Posterior cingulate gyrus (tissue), 11 donors: ENCODE results near the gene YIPF5.

Experiments
- DNase-seq, 10 donors: peaks; one replicate each; pipeline versions ENCODE4 v3.0.0 to v3.0.0-alpha.2; 2020 to 2021; ENCODE audit warnings: mixed read lengths in 3 of 10
- intact Hi-C: fragments of 100-400 bp; cut with DNase I; formaldehyde crosslinking; loops from one replicate; pipeline ENCODE4 v1.15.1; 2023

Gene YIPF5

DNA sequence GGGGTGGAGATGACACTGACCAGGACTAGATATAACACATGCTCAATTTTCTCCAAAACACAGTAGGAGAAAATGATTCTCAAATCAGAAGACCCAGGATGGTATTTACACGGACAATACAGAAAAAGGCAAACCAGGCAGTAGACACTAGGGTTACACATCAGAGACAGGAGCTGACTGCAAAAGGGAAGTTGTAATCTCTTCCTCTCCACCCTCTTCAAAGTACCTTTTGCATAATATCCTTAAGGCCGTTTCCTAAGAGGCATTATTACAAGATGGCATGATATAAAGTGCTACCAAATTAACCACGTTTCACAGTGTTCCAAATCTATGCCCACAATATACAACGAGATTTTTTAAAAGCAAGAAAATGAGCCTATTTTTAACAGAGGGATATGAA, 39.2 kb downstream of the YIPF5 start:
- intact Hi-C loops: no loop called here
- DNase-seq: no peak

DNA sequence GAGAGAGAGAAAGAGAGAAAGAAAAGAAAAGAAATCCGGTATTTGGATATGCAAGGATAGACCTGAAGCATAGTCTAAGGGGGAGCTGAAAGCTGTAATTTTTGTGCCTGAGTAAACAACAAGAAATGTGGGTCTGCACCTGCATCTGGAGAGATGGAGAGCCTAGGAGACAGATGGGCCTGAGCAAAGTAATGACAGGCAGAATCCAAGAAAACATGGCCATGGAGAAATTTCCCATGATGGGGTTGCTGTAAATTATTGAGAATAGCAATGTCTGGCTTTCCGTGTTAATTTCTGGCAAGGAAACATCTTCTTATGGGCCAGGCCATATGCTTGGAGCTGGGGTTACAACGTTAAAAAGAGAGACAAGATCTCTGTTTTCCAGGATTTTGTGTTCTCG, 40.2 kb downstream of the YIPF5 start:
- DNase-seq: no peak

DNA sequence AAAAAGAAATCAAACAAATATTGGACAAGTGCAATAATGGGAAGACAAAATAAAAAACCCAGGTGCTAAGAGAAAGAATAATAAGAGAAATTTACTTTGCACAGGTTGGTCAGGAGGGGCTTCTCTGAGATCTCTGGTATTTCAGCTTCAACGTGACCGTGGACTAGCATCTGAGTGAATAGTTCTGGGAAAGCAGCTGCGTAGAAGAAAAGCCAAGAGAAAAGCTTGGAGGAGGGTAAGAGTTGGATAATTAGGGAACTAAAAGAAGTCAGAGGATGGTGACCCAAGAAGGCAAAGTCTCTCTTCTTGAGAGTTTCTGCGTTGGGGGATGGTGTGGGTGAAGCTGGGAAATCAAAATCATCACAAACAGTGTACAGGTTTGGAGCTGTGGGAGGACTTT, 41.6 kb downstream of the YIPF5 start:
- intact Hi-C loops: no loop called here
- no peak for DNase-seq

More for the DNA sequence above, 40.2 kb downstream of the YIPF5 start:
- intact Hi-C loops: no loop called here

DNA sequence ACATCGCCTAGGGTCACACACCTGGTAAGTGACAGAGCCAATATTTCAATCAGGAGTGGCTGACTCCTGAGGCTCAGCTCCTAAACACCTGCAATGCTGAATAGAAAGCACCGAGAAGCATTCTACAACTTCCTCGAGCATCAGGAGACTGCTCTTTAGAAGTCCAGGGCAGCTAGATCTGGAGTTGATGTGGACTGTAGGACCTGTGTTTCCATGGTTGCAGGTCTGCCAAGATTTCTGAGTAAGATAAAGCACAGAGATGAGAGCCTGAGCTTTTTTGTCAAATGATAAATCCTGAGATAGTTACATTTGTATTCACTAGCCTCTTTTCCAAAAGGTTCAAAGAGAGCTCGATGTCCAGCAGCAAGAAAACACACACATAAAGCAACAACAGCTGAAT, 43.8 kb downstream of the YIPF5 start:
- no peak for DNase-seq
- intact Hi-C loops: no loop called here

DNA sequence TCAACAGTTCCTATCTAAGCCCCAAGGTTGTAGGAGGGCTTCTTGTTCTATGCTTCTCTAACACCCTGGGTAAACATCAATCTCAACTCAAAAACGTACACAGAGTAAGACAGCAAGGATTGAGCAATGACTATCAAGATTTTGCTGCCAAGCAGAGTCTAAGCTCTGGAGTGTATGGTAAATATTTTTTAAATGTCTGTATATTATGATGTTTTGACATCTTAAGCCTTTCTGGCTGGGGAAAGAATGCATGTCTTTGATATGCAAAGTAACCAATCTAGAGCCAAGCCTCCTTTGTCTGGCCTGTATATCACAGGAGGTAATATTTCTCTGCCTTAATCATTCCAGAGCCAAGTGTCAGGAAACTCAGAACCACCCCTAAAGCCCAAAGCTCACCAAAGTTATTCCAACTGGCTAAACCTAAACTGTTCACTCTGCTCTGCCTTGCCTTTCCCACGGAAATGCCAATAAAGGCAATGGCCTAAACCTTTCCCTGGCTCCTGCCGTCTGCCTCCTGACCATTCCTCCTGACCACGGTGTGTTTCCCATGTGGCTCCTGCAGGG, 45.2 kb downstream of the YIPF5 start:
- DNase-seq: no peak
- intact Hi-C loops: no loop called here

DNA sequence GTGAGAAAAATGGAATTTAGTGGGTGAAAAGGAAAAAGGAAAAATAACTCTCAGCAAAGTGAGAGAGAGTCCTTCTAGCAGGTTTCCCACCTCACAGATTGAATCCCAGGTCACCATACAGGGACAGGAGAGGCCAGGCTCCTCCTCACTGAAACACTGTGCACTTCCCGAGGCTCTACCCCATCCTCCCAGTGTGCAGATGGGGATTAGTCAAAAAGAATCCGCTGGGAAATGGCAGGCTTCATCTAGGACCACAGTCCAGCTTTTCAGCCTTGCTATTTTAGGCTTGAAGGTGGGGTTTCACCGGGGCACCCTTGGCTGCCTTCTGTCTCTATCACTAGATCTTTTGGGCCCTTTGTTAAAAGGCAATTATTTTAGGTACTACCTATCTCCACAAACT, 47.8 kb downstream of the YIPF5 start:
- intact Hi-C loops: no loop called here
- DNase-seq: no peak

DNA sequence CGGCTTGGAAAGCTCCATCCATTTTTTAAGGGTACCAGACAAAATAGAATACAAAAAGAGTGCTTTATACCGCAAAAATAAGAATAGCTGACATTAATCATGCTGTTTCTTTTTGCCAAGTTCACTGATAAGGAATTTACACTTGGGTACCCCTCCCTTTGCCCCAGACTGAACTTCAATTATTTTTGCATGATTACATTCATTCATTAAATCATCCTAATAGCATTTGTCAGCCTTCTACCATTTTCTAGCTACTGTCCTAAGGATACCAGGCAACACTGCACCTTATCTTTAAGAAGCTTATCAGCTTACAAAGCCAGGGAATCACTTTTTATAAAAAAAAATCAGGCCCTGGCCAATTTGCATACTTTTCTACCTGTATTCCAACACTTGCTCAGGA, 48.4 kb downstream of the YIPF5 start:
- DNase-seq: no peak
- intact Hi-C loops: no loop called here

DNA sequence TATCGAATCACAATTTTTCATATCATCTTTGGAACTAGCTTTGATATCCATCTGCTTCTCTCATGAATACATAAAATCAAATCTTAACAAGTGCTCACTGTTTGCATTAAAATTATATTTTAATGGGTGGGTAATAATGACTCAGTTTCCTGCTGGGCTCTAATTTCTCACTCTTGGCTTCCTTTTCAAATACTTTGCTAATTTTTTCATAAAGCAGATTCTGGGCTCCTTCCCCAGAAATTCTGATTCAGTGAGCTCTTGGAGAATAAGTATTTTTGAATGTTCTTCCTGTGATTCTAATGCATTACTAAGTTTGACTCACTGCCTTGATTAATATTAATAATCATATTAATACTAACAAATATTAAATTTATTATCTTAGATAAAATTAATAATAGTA, 48.9 kb downstream of the YIPF5 start:
- no peak for DNase-seq
- intact Hi-C loops: no loop called here

DNA sequence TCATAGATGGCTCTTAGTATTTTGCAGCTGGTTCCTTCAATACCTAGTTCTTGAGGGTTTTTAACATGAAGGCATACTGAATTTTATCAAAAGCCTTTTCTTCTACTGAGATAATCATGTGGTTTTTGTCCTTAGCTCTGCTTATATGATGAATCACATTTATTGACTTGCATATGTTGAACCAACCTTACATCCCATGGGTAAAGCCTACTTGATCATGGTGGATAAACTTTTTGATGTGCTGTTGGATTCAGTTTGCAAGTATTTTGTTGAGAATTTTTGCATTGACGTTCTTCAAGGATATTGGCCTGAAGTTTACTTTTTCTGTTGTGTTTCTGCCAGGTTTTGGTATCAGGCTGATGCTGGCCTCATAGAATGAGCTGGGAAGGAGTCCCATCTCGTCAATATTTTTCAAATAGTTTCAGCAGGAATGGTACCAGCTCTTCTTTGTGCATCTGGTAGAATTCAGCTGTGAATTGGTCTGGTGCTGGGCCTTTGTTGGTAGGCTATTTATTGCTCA, 49.7 kb downstream of the YIPF5 start:
- intact Hi-C loops: no loop called here

DNA sequence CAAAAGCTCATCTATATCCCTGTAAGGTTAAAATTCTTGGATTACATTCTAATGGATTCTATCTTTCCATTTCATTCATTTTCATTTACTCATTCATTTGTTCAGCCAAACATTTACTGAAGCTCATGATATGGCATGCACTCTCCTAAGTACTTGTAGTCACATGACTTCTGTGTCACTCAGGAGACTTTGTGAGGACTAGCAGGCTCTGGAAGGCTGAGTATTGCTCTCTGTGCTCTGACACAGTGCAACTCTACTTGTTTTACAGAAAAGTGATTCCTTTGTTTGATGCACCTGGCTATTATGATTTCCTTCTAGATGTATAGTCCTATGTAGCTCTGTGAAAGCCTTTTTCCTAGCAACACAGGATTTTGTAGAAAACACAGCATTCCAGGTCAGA, 53.0 kb downstream of the YIPF5 start:
- DNase-seq: no peak
- intact Hi-C loops: no loop called here

More for the DNA sequence above, 49.7 kb downstream of the YIPF5 start:
- DNase-seq: no peak

DNA sequence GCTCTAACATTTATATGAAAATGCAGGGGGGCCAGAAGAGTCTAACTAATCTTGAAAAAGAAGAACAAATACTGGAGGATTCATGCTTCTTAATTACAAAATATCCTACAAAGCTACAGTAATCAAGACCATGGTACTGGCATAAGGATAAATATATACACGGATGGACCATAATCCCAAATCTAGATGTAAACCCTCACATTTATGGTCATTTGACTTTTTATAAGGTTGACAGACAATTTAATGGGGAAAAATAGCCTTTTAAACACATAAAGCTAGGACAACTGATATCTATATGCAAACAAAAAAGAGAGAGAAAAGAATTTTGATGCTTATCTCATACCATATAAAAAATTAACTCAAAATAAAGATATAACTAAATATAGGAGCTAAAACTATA, 55.9 kb downstream of the YIPF5 start:
- DNase-seq: no peak
- intact Hi-C loops: no loop called here
